Medulla oblongata (tissue), 1 donor: Measurements from ENCODE around the gene DLG2.

Experiments used
- DNase-seq: peaks from one replicate; pipeline ENCODE4 v3.0.0-alpha.2; 2015; ENCODE audit errors: extremely low spot score

Gene DLG2

GRCh38 chr11:83924795-83925542 is 1702.2 kb downstream of the DLG2 start:
- no peak for DNase-seq

GRCh38 chr11:83923961-83924360 is 1703.2 kb downstream of the DLG2 start:
- no peak for DNase-seq

GRCh38 chr11:83922953-83923352 is 1704.2 kb downstream of the DLG2 start:
- no peak for DNase-seq

GRCh38 chr11:83922318-83922717 is 1704.8 kb downstream of the DLG2 start:
- DNase-seq: no peak

- no peak for DNase-seq
Observed at GRCh38 chr11:83921447-83922192, 1705.5 kb downstream of the DLG2 start.

- DNase-seq: peak; percentile 38
Observed at GRCh38 chr11:83918476-83918875, 1708.7 kb downstream of the DLG2 start.

GRCh38 chr11:83914995-83915394 is 1712.1 kb downstream of the DLG2 start:
- DNase-seq: no peak

GRCh38 chr11:83909579-83910534 is 1717.3 kb downstream of the DLG2 start:
- DNase-seq: no peak

GRCh38 chr11:83908298-83908856 is 1718.8 kb downstream of the DLG2 start:
- no peak for DNase-seq

- DNase-seq: peak; percentile 24
Observed at GRCh38 chr11:83895516-83895915, 1731.6 kb downstream of the DLG2 start.

GRCh38 chr11:83881428-83881827 is 1745.7 kb downstream of the DLG2 start:
- DNase-seq: no peak

GRCh38 chr11:83871054-83871453 is 1756.1 kb downstream of the DLG2 start:
- DNase-seq: no peak

- DNase-seq: no peak
Observed at GRCh38 chr11:83866655-83867054, 1760.5 kb downstream of the DLG2 start.

GRCh38 chr11:83865636-83866461 is 1761.3 kb downstream of the DLG2 start:
- no peak for DNase-seq

- no peak for DNase-seq
Observed at GRCh38 chr11:83864412-83865057, 1762.6 kb downstream of the DLG2 start.

GRCh38 chr11:83863272-83863671 is 1763.9 kb downstream of the DLG2 start:
- no peak for DNase-seq

GRCh38 chr11:83862691-83863090 is 1764.5 kb downstream of the DLG2 start:
- no peak for DNase-seq

- no peak for DNase-seq
Observed at GRCh38 chr11:83862033-83862432, 1765.1 kb downstream of the DLG2 start.

GRCh38 chr11:83858694-83859093 is 1768.5 kb downstream of the DLG2 start:
- no peak for DNase-seq

GRCh38 chr11:83855237-83855636 is 1771.9 kb downstream of the DLG2 start:
- no peak for DNase-seq
